Measurements from ENCODE around the gene CDK6. TPM values are rescaled to one million over a fixed set of nuclear protein-coding genes. Genes with fewer than 3 reads are reported as not detected.

The CDK6 gene
- total and polyA plus RNA-seq, 9 of the 15 experiments (the other 6 are each of a cell fraction or from before 2014, with no cell fraction given): 7.6 to 109 (median 44.4) TPM

- H4K20me1 ChIP-seq (replicated peaks; ENCODE audit: control insufficient read depth, insufficient read depth, low read length): no peaks in the 10 kb centered on the region
- in situ Hi-C loops (cut with MboI) (no loop called here), intact Hi-C loops (cut with micrococcal nuclease) (no loop called here)
- ChIA-PET CTCF (ENCODE audit: low intra/inter-chr PET ratio) (no interaction called here), POLR2A (no interaction called here)
- H3K27ac ChIP-seq (ENCODE audit: extremely low read depth, low read depth, low read length): no peak overlapping the region
- 8% methylated on average over 3 of the region's 3 CpGs for WGBS (ENCODE audit: insufficient coverage, low coverage, missing lambda C conversion rate)
- H2AFZ ChIP-seq (ENCODE audit: low read depth, low read length): no peak overlapping the region
- ATAC-seq (no peak; the same call in 1 of the 3 replicates), FAIRE-seq (no peak), DNase-seq (ENCODE audit: extremely low read depth in 1 of 4, low spot score in 3 of 4) (no peak)
- no peaks in the 10 kb centered on the region for H3K36me3 ChIP-seq (ENCODE audit: control insufficient read depth, insufficient read depth, low read length)
- no peak overlapping the region for H3K9ac ChIP-seq (ENCODE audit: insufficient read depth in 1 of 2, low read depth in 2 of 2, low read length in 2 of 2)
- H3K27me3 ChIP-seq (ENCODE audit: control insufficient read depth in 2 of 2, insufficient read depth in 2 of 2, low read length in 2 of 2): no peaks in the 10 kb centered on the region
- no peaks in the 10 kb centered on the region for H3K9me1 ChIP-seq (ENCODE audit: control insufficient read depth, insufficient read depth, low read length)
- H3K4me2 ChIP-seq (ENCODE audit: insufficient read depth, low read length): no peak overlapping the region
- no peaks in the 10 kb centered on the region for H3K79me2 ChIP-seq (ENCODE audit: control insufficient read depth, insufficient read depth, low read length)
- H3K4me1 ChIP-seq (replicated peaks in 1 of 2; ENCODE audit: control insufficient read depth in 2 of 2, insufficient read depth in 2 of 2, low read length in 2 of 2): no peaks in the 10 kb centered on the region
- no peaks in the 10 kb centered on the region for H3K9me3 ChIP-seq (replicated peaks; ENCODE audit: control insufficient read depth, insufficient read depth, low read depth, low read length)
- TF ChIP-seq USF1 (CRISPR knock-in tag; IDR thresholded peaks at IDR 0.05) (no peak), NRF1 (conservative IDR thresholded peaks at IDR 0.05 in 1 of 2, IDR thresholded peaks at IDR 0.05 in 1 of 2) (no peak), ZNF253 (CRISPR knock-in tag; conservative IDR thresholded peaks at IDR 0.05) (no peak), MCM5 (IDR thresholded peaks at IDR 0.05; ENCODE audit: low read depth) (no peak), HNRNPUL1 (IDR thresholded peaks at IDR 0.05; ENCODE audit: low read length) (no peak), CREM (IDR thresholded peaks at IDR 0.05; ENCODE audit: low read depth) (no peak)
- H3K4me3 ChIP-seq: no peak overlapping the region
- BruUV-seq (replicated peaks): no TSS peak
Measured at GRCh38 chr7:92851732-92852131, 15.4 kb upstream of the CDK6 start.

GRCh38 chr7:92850516-92850915 lies 14.1 kb upstream of the CDK6 start:
- no peaks in the 10 kb centered on the region for H3K79me2 ChIP-seq (ENCODE audit: control insufficient read depth, insufficient read depth, low read length)
- no peak overlapping the region for H3K27ac ChIP-seq (ENCODE audit: extremely low read depth, low read depth, low read length)
- H3K27me3 ChIP-seq (ENCODE audit: control insufficient read depth in 2 of 2, insufficient read depth in 2 of 2, low read length in 2 of 2): no peaks in the 10 kb centered on the region
- no peak for FAIRE-seq
- H3K4me1 ChIP-seq (replicated peaks in 1 of 2; ENCODE audit: control insufficient read depth in 2 of 2, insufficient read depth in 2 of 2, low read length in 2 of 2): no peaks in the 10 kb centered on the region
- H3K4me3 ChIP-seq: no peak overlapping the region
- H3K4me2 ChIP-seq (ENCODE audit: insufficient read depth, low read length): no peak overlapping the region
- H3K36me3 ChIP-seq (ENCODE audit: control insufficient read depth, insufficient read depth, low read length): no peaks in the 10 kb centered on the region
- no peak for DNase-seq (ENCODE audit: extremely low read depth in 1 of 4, low spot score in 3 of 4)
- H3K9me1 ChIP-seq (ENCODE audit: control insufficient read depth, insufficient read depth, low read length): no peaks in the 10 kb centered on the region
- WGBS (ENCODE audit: insufficient coverage, low coverage, missing lambda C conversion rate): 23% methylated on average over 1 of the region's 1 CpG
- ChIA-PET POLR2A (no interaction called here), CTCF (ENCODE audit: low intra/inter-chr PET ratio) (no interaction called here)
- in situ Hi-C loops (cut with MboI) (no loop called here), intact Hi-C loops (cut with micrococcal nuclease) (no loop called here)
- H4K20me1 ChIP-seq (replicated peaks; ENCODE audit: control insufficient read depth, insufficient read depth, low read length): no peaks in the 10 kb centered on the region
- no TSS peak for BruUV-seq (replicated peaks)
- no peaks in the 10 kb centered on the region for H3K9me3 ChIP-seq (replicated peaks; ENCODE audit: control insufficient read depth, insufficient read depth, low read depth, low read length)
- TF ChIP-seq ZNF224 (CRISPR knock-in tag; IDR thresholded peaks at IDR 0.05): no peak
- no peak for TF ChIP-seq FOXA3 (CRISPR knock-in tag; conservative IDR thresholded peaks at IDR 0.05 in 1 of 2, IDR thresholded peaks at IDR 0.05 in 1 of 2)
- no peak for TF ChIP-seq ZNF24 (IDR thresholded peaks at IDR 0.05)
- TF ChIP-seq BCL6 (CRISPR knock-in tag; IDR thresholded peaks at IDR 0.05): no peak
- no peak for TF ChIP-seq DLX4 (CRISPR knock-in tag; IDR thresholded peaks at IDR 0.05)
- no peak for TF ChIP-seq ZNF395 (CRISPR knock-in tag; IDR thresholded peaks at IDR 0.05)
- TF ChIP-seq SP2 (IDR thresholded peaks at IDR 0.05; ENCODE audit: extremely low read depth, low read depth, low read length, poor library complexity, severe bottlenecking): no peak
- TF ChIP-seq PHTF2 (CRISPR knock-in tag; IDR thresholded peaks at IDR 0.05): no peak
- TF ChIP-seq ZNF699 (CRISPR knock-in tag; IDR thresholded peaks at IDR 0.05; ENCODE audit: insufficient replicate concordance): no peak
- TF ChIP-seq TARDBP (IDR thresholded peaks at IDR 0.05): no peak
- no peak for TF ChIP-seq NR2C1 (IDR thresholded peaks at IDR 0.05)
- TF ChIP-seq NR2C1 (tag; IDR thresholded peaks at IDR 0.05): no peak
- no peak overlapping the region for H2AFZ ChIP-seq (ENCODE audit: low read depth, low read length)
- H3K9ac ChIP-seq (ENCODE audit: insufficient read depth in 1 of 2, low read depth in 2 of 2, low read length in 2 of 2): no peak overlapping the region
- ATAC-seq: no peak

Data from K562 (cell line).